HepG2 (cell line): ENCODE measurements around the gene CST3. TPM values are rescaled to one million over a fixed set of nuclear protein-coding genes. Genes with fewer than 3 reads are reported as not detected.
A peak's percentile ranks its signal among the peaks of the same experiment; 100 is the strongest.

ENCODE experiments used
- ARID2 ChIP-seq: sonication (generic); formaldehyde crosslinking; IDR thresholded peaks from 2 replicates; pipeline ENCODE4 v1.8.1; 2022; ENCODE audit warnings: mild to moderate bottlenecking, missing genetic modification reagents, borderline replicate concordance
- ATF7-NPFF ChIP-seq: sonication (generic); formaldehyde crosslinking; IDR thresholded peaks from 2 replicates; pipeline ENCODE4 v1.8.1; 2023; ENCODE audit warnings: mild to moderate bottlenecking, low read depth, missing genetic modification reagents, moderate library complexity
- DPF2 ChIP-seq: sonication (generic); formaldehyde crosslinking; IDR thresholded peaks from 2 replicates; pipeline ENCODE4 v1.4.0; 2020; ENCODE audit warnings: mild to moderate bottlenecking, low read depth, missing genetic modification reagents, borderline replicate concordance
- HINFP ChIP-seq: sonication (generic); formaldehyde crosslinking; IDR thresholded peaks from 2 replicates; pipeline ENCODE4 v1.4.0; 2020; ENCODE audit warnings: low read depth, mild to moderate bottlenecking, missing genetic modification reagents
- IRF1 ChIP-seq: sonication (generic); formaldehyde crosslinking; IDR thresholded peaks from 2 replicates; pipeline ENCODE4 v1.4.0; 2020; ENCODE audit warnings: low read depth, mild to moderate bottlenecking, missing genetic modification reagents
- KAT7 ChIP-seq: IDR thresholded peaks from 2 replicates; pipeline ENCODE4 v1.6.1; 2018; ENCODE audit warnings: borderline replicate concordance, missing compliant biosample characterization
- KLF13 ChIP-seq: sonication (generic); formaldehyde crosslinking; IDR thresholded peaks from 2 replicates; pipeline ENCODE4 v1.4.0; 2020; ENCODE audit warnings: mild to moderate bottlenecking, missing genetic modification reagents
- MYC ChIP-seq: sonication (generic); formaldehyde crosslinking; IDR thresholded peaks from 2 replicates; pipeline ENCODE4 v1.9.0; 2021; ENCODE audit warnings: missing genetic modification reagents, borderline replicate concordance
- NAIF1 ChIP-seq: sonication (generic); formaldehyde crosslinking; IDR thresholded peaks from 2 replicates; pipeline ENCODE4 v1.5.0; 2020; ENCODE audit warnings: mild to moderate bottlenecking, missing genetic modification reagents, borderline replicate concordance
- NCOA2 ChIP-seq: sonication (generic); formaldehyde crosslinking; IDR thresholded peaks from 2 replicates; pipeline ENCODE4 v1.8.0; 2022; ENCODE audit warnings: inconsistent platforms
- SOX5 ChIP-seq: IDR thresholded peaks from 2 replicates; pipeline ENCODE4 v1.6.1; 2016; ENCODE audit warnings: borderline replicate concordance
- TRIM24 ChIP-seq: sonication (generic); formaldehyde crosslinking; IDR thresholded peaks from 2 replicates; pipeline ENCODE4 v1.8.0; 2022; ENCODE audit warnings: mild to moderate bottlenecking, missing genetic modification reagents
- XRCC5 ChIP-seq: fragments of 200-400 bp; formaldehyde crosslinking; optimal IDR thresholded peaks from 2 replicates; pipeline ENCODE3; 2017; ENCODE audit warnings: mild to moderate bottlenecking, low read length
- ZMYM2 ChIP-seq: sonication (generic); formaldehyde crosslinking; IDR thresholded peaks from 2 replicates; pipeline ENCODE4 v1.8.0; 2022; ENCODE audit warnings: mild to moderate bottlenecking, missing genetic modification reagents
- ZNF30 ChIP-seq: sonication (generic); formaldehyde crosslinking; IDR thresholded peaks from 2 replicates; pipeline ENCODE4 v1.5.0; 2020; ENCODE audit warnings: mild to moderate bottlenecking, missing genetic modification reagents
- ZNF549 ChIP-seq: sonication (generic); formaldehyde crosslinking; IDR thresholded peaks from 2 replicates; pipeline ENCODE4 v1.5.0; 2020; ENCODE audit warnings: missing genetic modification reagents
- ZNF619 ChIP-seq: sonication (generic); formaldehyde crosslinking; IDR thresholded peaks from 2 replicates; pipeline ENCODE4 v1.4.0; 2020; ENCODE audit warnings: mild to moderate bottlenecking, missing genetic modification reagents
- ZNF660 ChIP-seq: sonication (generic); formaldehyde crosslinking; IDR thresholded peaks from 2 replicates; pipeline ENCODE4 v1.5.1; 2020; ENCODE audit warnings: mild to moderate bottlenecking, low read depth, missing genetic modification reagents, borderline replicate concordance
- ZNF746 ChIP-seq: sonication (generic); formaldehyde crosslinking; IDR thresholded peaks from 2 replicates; pipeline ENCODE4 v1.8.0; 2022; ENCODE audit warnings: mild to moderate bottlenecking, missing genetic modification reagents
- polyA plus RNA-seq, 8 experiments: library from polyadenylated mRNA; depleted of rRNA in 3 of 8; stranded (reverse) in 7 of 8; unstranded in 1 of 8; fragments of >200 nt; fragmentation: Illumina TruSeq in 4 of 8; extraction: Trizol in 4 of 8; gene quantifications; 2 replicates each; pipeline versions ENCODE4 v1.2.1 to v1.2.3, GENCODE V29; 2011 to 2016; ENCODE audit warnings: low read depth in 4 of 8, missing spikeins in 1 of 8, mixed read lengths in 1 of 8; ENCODE audit not compliant: insufficient read depth in 1 of 8
- total RNA-seq, 5 experiments: library from RNA; depleted of rRNA; stranded (reverse); fragments of >200 nt; fragmentation: Illumina TruSeq; extraction: Trizol; gene quantifications; 2 replicates each; pipeline ENCODE4 v1.2.3, GENCODE V29; 2016; ENCODE audit warnings: low read depth in 1 of 5
- TF ChIP-seq, protein P1 (sequence below), 2 experiments: sonication (generic) in 1 of 2; formaldehyde crosslinking in 1 of 2; IDR thresholded peaks; 2 replicates each; pipeline versions ENCODE4 v1.4.0 to v1.6.1; 2016 to 2020; ENCODE audit warnings: borderline replicate concordance in 1 of 2, low read depth in 1 of 2, mild to moderate bottlenecking in 1 of 2, missing genetic modification reagents in 1 of 2
- TF ChIP-seq, protein P2 (sequence below): IDR thresholded peaks from 2 replicates; pipeline ENCODE4 v1.6.1; 2018; ENCODE audit warnings: missing genetic modification reagents

The CST3 gene
- total and polyA plus RNA-seq, 2 of the 13 experiments (the other 11 are each of a cell fraction or from before 2014, with no cell fraction given) = 690 to 1,005 TPM

DNA sequence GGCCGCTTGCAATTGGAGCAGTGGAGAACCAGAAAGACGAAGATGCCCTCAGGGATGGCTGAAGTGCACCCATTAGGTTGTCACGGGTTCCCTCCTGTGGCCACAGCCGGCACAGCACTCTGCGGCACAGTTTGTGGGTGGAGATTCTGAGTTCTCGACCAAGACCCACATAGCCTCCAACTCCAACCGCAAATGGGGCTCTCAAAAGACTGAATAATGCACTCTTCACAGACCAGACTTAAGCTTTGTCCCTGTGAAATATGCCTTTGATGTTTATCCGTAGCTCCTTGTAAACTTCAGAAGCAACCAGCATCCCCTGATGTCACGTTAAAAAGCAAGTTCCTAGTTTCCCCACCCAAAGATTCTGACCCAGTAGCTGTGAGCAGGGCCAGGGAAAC is 31.1 kb downstream of the CST3 start (continued):
- TF ChIP-seq, protein P1, sequence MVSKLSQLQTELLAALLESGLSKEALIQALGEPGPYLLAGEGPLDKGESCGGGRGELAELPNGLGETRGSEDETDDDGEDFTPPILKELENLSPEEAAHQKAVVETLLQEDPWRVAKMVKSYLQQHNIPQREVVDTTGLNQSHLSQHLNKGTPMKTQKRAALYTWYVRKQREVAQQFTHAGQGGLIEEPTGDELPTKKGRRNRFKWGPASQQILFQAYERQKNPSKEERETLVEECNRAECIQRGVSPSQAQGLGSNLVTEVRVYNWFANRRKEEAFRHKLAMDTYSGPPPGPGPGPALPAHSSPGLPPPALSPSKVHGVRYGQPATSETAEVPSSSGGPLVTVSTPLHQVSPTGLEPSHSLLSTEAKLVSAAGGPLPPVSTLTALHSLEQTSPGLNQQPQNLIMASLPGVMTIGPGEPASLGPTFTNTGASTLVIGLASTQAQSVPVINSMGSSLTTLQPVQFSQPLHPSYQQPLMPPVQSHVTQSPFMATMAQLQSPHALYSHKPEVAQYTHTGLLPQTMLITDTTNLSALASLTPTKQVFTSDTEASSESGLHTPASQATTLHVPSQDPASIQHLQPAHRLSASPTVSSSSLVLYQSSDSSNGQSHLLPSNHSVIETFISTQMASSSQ (IDR thresholded peaks at IDR 0.05; ENCODE audit: low read depth) = no peak
- TF ChIP-seq, protein P1 (CRISPR knock-in tag; IDR thresholded peaks at IDR 0.05; ENCODE audit: borderline replicate concordance) = 0 out of 2 replicates have a peak, but pooled peaks have one; percentile 24
- TF ChIP-seq ZNF549 (CRISPR knock-in tag) = no peak
- no peak for TF ChIP-seq SOX5 (CRISPR knock-in tag)
- TF ChIP-seq HINFP (CRISPR knock-in tag) = no peak
- TF ChIP-seq, protein P2, sequence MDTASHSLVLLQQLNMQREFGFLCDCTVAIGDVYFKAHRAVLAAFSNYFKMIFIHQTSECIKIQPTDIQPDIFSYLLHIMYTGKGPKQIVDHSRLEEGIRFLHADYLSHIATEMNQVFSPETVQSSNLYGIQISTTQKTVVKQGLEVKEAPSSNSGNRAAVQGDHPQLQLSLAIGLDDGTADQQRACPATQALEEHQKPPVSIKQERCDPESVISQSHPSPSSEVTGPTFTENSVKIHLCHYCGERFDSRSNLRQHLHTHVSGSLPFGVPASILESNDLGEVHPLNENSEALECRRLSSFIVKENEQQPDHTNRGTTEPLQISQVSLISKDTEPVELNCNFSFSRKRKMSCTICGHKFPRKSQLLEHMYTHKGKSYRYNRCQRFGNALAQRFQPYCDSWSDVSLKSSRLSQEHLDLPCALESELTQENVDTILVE = 0 out of 2 replicates have a peak, but pooled peaks have one; percentile 31
- no peak for TF ChIP-seq ZNF660
- TF ChIP-seq ZMYM2 = no peak
- TF ChIP-seq TRIM24 = no peak
- no peak for TF ChIP-seq NCOA2 (CRISPR knock-in tag)
- no peak for TF ChIP-seq ARID2 (CRISPR knock-in tag)
- no peak for TF ChIP-seq KAT7
- no peak for TF ChIP-seq ZNF619 (CRISPR knock-in tag)
- no peak for TF ChIP-seq ZNF746
- TF ChIP-seq ATF7-NPFF (CRISPR knock-in tag) = no peak
- no peak for TF ChIP-seq ZNF30 (CRISPR knock-in tag)
- no peak for TF ChIP-seq NAIF1 (CRISPR knock-in tag)
- TF ChIP-seq MYC (CRISPR knock-in tag) = 0 out of 2 replicates have a peak, but pooled peaks have one; percentile 30
- no peak for TF ChIP-seq DPF2 (CRISPR knock-in tag)
- no peak for TF ChIP-seq KLF13
- TF ChIP-seq XRCC5 = peak; percentile 86
- TF ChIP-seq IRF1 (CRISPR knock-in tag) = no peak
